GM21528 (cell line): ENCODE data around the gene COX6B2.

ENCODE experiments used
- ATAC-seq: cut with Tn5 transposase; IDR thresholded peaks from one replicate; pipeline ENCODE4 v1.9.1; 2021; ENCODE audit warnings: mild to moderate bottlenecking, moderate library complexity; ENCODE audit not compliant: unreplicated experiment, low FRiP score

Gene COX6B2

GRCh38 chr19:55383279-55384130, 29.0 kb upstream of the COX6B2 start:
- ATAC-seq, result no peak

GRCh38 chr19:55382522-55383054, 28.1 kb upstream of the COX6B2 start:
- ATAC-seq, result no peak

GRCh38 chr19:55382013-55382412, 27.5 kb upstream of the COX6B2 start:
- no peak for ATAC-seq

DNA sequence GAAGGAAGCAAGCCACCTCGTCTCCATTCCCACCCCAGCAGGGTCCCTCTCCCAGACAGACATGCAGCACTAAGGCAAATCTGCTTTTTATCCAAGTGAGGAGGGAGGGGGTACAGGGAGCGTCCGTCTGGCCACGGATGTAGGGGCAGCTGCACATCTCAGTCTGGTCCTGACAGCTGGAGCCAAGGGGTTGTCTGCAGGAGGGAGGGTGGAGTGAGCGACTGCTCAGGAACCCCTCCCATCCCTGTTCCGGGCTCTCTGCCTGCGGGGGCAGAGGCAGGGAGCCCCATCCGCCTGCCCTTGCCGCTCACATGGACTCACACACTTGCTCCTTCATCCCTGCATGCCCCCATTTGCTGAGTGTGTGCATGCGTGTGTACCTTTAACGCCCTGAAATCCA, 24.7 kb upstream of the COX6B2 start:
- no peak for ATAC-seq

DNA sequence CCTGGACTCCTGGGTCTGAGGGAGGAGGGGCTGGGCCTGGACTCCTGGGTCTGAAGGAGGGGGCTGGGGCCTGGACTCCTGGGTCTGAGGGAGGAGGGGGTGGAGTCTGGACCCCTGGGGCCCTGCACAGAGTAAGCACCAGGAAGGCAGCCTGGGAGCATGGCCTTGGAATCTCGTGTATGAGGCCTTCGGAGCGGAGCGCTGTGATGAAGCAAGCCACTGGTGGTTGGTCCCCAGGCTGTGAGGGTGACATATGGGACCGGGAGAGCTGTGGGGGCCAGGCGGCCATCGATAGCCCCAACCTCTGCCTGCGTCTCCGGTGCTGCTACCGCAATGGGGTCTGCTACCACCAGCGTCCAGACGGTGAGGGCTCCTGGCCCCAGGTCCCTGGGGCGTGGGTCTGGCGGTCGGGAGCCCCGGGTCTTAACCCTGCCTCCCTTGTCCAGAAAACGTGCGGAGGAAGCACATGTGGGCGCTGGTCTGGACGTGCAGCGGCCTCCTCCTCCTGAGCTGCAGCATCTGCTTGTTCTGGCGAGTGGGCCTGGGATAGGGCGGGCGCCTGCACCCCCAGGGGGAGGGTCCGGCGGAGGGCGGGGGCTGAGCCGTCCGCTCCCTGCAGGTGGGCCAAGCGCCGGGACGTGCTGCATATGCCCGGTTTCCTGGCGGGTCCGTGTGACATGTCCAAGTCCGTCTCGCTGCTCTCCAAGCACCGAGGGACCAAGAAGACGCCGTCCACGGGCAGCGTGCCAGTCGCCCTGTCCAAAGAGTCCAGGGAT, 23.0 kb upstream of the COX6B2 start:
- no peak for ATAC-seq

- ATAC-seq, result no peak
Observed at GRCh38 chr19:55376241-55376933, 21.9 kb upstream of the COX6B2 start, which contains the start of gene TMEM190. Gene TMEM190 (plus strand): TSS chr19:55376826. CDS start chr19:55376854, 28 bp downstream.

GRCh38 chr19:55373993-55374757, 19.7 kb upstream of the COX6B2 start:
- no peak for ATAC-seq

- no peak for ATAC-seq
Observed at GRCh38 chr19:55373306-55373992, 18.9 kb upstream of the COX6B2 start.

DNA sequence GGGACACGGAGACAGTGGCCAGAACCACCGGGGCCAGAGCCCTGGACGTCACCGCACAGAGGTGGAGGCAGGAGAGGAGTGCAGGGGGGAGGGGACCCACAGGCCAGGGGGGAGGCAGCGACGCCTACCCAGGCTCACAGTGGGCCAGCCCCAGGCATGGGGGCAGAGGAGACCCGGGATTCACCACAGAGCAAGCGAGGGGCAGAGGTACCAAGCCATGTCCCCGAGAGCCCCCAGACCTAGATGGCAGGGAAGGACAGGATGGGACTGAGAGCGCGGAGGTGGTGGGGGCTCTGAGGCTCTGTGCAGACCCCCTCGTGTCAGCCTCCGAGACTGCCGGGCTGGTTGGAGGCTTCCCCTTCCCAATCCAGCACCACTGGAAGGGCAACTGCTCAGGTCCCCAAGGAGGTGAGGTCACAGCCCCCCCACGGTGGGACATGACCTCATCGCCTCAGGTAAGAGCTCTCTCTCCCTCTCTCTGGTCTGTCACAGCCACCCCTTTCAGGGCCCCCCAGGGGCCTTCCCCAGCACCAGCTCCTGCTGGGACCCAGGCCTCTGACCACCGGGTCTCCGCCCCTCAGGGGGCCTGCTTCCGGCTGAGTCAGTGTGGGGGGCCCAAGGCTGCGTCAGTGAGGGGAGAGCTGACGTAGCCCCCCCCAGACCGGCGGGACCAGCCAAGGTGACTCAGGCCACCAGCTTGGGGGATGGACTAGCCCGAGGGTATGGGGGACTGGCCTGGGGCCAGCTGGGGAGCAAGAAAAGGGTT, 18.0 kb upstream of the COX6B2 start:
- ATAC-seq, result no peak

DNA sequence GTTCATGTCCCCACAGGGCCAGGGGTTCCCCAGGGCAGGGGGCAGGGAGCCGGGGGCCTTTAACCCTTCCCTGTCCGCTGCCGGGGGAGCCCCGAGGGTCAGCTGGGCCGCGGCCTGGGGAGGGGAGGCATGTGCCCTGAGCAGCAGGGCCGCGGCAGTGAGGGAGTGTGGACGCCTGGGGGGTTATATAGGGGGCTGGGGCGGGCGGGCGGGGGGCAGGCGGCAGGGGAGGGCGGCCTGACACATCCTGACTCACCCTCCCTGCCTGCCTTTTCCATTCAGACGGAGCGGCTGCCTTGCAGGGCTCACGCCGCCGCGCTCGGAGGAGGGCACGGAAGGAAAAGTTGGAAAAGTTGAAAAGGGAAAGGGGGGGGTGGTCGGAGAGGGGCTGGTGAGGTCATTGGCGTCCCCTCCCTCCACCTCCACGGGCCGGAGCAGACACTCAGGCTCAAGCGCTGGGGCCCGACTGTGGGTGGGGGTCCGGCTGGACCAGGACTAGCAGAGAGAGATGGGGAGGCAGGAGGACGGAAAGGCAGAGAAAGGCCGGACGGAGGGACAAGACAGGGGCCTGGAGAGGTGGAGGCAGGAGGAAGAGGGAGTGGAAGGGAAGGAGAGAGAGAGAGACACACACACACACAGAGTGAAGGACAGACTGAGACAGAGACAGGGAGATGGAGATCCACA, 15.9 kb upstream of the COX6B2 start, which contains the start of gene IL11:
Gene IL11 (minus strand): TSS at position 159 of the 684 bp plus-strand sequence. CDS start 153 bp downstream, at position 6.
- no peak for ATAC-seq

DNA sequence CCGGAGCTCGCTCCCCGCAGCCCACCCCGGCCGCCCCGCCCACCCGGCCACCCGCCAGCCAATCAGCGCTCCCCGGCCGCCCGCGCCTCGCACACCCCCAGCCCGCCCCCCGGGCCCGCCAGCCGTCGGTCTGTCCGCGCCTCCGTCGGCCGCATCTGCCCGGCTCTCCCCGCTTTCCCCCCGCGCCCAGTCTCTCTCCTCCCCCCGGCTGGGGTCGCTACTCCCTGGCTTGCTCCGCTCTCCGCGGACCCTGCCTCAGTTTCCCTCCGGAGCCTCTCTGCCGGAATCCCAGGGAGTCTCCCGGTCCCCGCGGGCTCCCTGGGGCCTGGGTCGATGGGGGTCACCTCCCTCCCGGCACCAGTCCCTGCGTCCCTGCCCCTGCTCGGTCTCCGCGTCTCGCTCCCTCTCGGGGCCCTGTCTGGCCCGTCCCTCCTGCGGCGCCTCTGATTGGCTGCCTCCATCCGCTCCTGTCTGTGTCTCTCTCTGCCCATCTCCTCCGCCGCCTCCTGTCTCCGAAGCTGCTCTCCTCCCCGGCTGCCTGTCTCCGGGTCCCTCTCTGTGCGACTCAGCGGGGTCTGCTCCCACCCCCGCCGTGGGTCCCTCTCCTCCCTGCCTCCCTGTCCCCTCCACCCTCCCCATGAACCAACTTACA, 15.3 kb upstream of the COX6B2 start:
- ATAC-seq, result no peak

DNA sequence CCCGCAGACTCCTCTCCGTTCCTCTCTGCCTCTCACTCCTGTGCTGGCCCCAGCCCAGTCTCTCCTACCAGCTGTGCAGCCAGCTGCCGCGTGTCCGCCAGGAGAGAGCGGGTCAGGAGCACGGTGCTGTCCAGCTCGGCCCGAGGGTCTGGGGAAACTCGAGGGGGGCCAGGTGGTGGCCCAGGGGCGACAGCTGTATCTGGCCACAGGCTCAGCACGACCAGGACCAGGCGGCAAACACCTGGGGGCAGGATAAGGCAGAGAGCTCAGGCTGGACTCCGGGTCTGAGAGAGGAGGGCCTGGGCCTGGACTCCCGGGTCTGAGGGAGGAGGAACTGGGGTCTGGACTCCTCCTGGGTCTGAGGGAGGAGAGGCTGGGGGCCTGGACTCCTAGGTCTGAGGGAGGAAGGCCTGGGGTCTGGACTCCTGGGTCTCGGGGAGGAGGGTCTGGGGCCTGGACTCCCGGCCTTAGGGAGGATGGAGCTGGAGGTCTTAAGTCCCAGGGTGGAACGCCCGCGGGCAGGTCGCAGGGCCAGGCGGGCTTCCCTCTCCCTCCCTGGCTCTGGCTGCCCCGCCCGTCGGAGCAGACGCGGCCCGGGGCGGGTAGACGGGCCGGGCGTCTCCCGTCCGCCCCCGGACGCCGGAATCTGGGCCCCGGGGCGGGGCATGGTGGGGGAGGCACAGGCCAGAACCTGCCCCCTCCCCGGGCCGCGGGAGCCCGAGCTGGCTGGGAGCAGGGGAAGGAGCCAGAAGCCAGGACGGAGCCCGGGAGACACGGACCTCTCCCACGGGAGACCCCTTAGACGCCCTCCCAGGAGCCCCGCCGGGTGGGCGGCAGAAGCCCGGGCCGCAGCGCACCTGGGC, 14.4 kb upstream of the COX6B2 start:
- no peak for ATAC-seq

GRCh38 chr19:55368106-55368505, 13.6 kb upstream of the COX6B2 start:
- no peak for ATAC-seq

- no peak for ATAC-seq
Observed at GRCh38 chr19:55366790-55367189, 12.3 kb upstream of the COX6B2 start.

DNA sequence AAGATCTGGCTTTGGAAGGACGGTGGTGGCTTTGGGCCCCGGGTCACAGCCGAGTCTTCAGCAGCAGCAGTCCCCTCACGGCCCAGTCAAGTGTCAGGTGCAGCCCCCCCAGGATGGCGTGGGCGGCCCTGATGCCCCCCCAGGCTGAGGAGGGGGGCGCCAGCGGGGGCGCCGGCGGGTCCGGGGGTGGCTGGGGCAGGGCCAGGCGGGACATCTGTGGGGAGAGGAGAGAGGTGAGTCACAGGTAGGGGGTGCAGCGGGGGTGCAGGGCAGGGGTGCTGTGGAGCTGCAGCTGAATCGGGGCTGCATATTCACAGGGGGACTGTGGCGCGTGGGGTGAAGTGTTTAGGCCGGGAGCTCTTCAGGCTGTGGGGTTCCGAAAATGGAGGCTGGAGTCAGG, 11.4 kb upstream of the COX6B2 start:
- ATAC-seq, result no peak

DNA sequence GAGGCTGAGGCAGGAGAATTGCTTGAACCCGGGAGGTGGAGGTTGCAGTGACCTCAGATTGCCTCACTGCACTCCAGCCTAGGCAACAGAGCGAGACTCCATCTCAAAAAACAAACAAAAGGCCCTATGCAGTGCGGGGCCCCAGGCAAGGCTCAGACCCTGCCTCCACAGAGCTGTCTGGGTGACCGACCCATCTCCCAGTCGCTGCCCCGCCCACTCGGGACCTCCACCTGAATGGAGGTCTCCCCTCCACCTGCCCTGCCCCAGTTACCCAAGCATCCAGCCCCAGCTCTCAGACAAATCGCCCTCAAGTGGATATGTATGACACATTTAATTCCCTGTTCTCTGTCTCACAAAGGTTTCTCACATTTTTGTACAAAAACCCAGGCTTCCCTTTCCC, 10.7 kb upstream of the COX6B2 start:
- ATAC-seq, result no peak
